Neural progenitor cell (in vitro differentiated cells): ENCODE measurements around the gene P3H3. TPM values are rescaled to one million over a fixed set of nuclear protein-coding genes. Genes with fewer than 3 reads are reported as not detected.

Experiments used
- DNase-seq: peaks from one replicate; pipeline ENCODE4 v3.0.0-alpha.2; 2016; ENCODE audit warnings: low spot score
- H2AFZ ChIP-seq: fragments of 200-600 bp; sonication (generic); replicated peaks from 2 replicates; pipeline ENCODE4 v1.6.1; 2016; ENCODE audit warnings: antibody characterized with exemption
- H3F3A ChIP-seq: fragments of 200-600 bp; sonication (generic); 2 replicates; pipeline ENCODE4 v1.6.1; 2016; ENCODE audit warnings: antibody characterized with exemption, low read depth
- H3K27ac ChIP-seq: fragments of 200-600 bp; sonication (generic); 2 replicates; pipeline ENCODE4 v1.5.1; 2016; ENCODE audit warnings: mild to moderate bottlenecking
- H3K27me3 ChIP-seq: fragments of 200-600 bp; sonication (generic); 2 replicates; pipeline ENCODE4 v1.6.1; 2016; ENCODE audit warnings: mild to moderate bottlenecking, moderate library complexity
- H3K36me3 ChIP-seq: fragments of 200-600 bp; sonication (generic); 2 replicates; pipeline ENCODE4 v1.5.1; 2016
- H3K4me1 ChIP-seq: fragments of 200-600 bp; sonication (generic); 2 replicates; pipeline ENCODE4 v1.6.1; 2016; ENCODE audit warnings: mixed run types
- H3K4me2 ChIP-seq: fragments of 200-600 bp; sonication (generic); 2 replicates; pipeline ENCODE4 v1.6.1; 2016
- H3K4me3 ChIP-seq: fragments of 200-600 bp; sonication (generic); 2 replicates; pipeline ENCODE4 v1.5.1; 2016
- H3K79me2 ChIP-seq: fragments of 200-600 bp; sonication (generic); 2 replicates; pipeline ENCODE4 v1.6.1; 2016; ENCODE audit warnings: low read depth
- H3K9ac ChIP-seq: fragments of 200-600 bp; sonication (generic); 2 replicates; pipeline ENCODE4 v1.6.1; 2016
- H3K9me3 ChIP-seq: fragments of 200-600 bp; sonication (generic); 2 replicates; pipeline ENCODE4 v1.5.1; 2016; ENCODE audit warnings: low read depth
- H4K20me1 ChIP-seq: fragments of 200-600 bp; sonication (generic); 2 replicates; pipeline ENCODE4 v1.6.1; 2016; ENCODE audit warnings: low read depth
- H3K27ac Mint-ChIP-seq: 3 replicates; pipeline ENCODE4 v1.8.0; 2021; ENCODE audit warnings: mixed read lengths
- H3K27me3 Mint-ChIP-seq: 2 replicates; pipeline ENCODE4 v1.8.0; 2022; ENCODE audit warnings: low read depth, mild to moderate bottlenecking, inconsistent platforms, moderate library complexity, mixed read lengths; ENCODE audit not compliant: insufficient read depth
- H3K36me3 Mint-ChIP-seq: 3 replicates; pipeline ENCODE4 v1.8.0; 2021; ENCODE audit warnings: mixed read lengths
- H3K4me1 Mint-ChIP-seq: 3 replicates; pipeline ENCODE4 v1.8.0; 2021; ENCODE audit warnings: mixed read lengths
- H3K4me3 Mint-ChIP-seq: 3 replicates; pipeline ENCODE4 v1.8.0; 2021; ENCODE audit warnings: mild to moderate bottlenecking, moderate library complexity, mixed read lengths
- H3K9me3 Mint-ChIP-seq: 3 replicates; pipeline ENCODE4 v1.8.0; 2020; ENCODE audit warnings: mixed read lengths
- EZH2 ChIP-seq: fragments of 200-600 bp; sonication (generic); IDR thresholded peaks from 2 replicates; pipeline ENCODE4 v1.6.1; 2017; ENCODE audit warnings: antibody characterized with exemption, mild to moderate bottlenecking, moderate library complexity
- EZH2phosphoT487 ChIP-seq: fragments of 200-600 bp; sonication (generic); IDR thresholded peaks from 2 replicates; pipeline ENCODE4 v1.6.1; 2017; ENCODE audit warnings: antibody characterized with exemption
- total RNA-seq: library from RNA; depleted of rRNA; stranded (reverse); fragments of >200 nt; gene quantifications from 2 replicates; pipeline ENCODE4 v1.2.3, GENCODE V29; 2015; ENCODE audit warnings: low replicate concordance
- TF ChIP-seq, protein P1 (sequence below): fragments of 200-600 bp; sonication (generic); IDR thresholded peaks from 2 replicates; pipeline ENCODE4 v1.5.1; 2017; ENCODE audit warnings: antibody characterized with exemption, mild to moderate bottlenecking

Gene P3H3
- total RNA-seq, 1 donor from 2014 or later: 14.1 TPM

DNA sequence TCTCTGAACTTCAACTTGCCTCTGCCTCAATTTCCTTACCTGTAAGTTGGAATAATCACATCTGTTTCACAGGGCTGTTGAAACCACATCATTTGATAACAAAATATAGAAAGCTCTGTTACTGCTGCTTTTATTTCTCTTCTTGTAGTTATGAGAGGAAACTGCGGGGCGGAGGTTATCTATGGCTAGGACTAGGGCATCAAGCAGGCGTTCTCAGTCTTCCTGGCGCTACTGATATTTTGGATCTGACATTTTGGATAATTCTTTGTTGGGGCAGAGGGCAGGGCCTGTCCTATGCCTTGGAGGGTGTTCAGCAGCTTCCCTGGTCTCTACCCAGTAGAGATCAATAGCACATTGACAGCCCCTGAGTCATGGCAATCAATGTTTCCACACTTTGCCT is 3.9 kb downstream of the P3H3 start:
- H4K20me1 ChIP-seq: peaks cover 49% of the 10 kb centered on the region

DNA sequence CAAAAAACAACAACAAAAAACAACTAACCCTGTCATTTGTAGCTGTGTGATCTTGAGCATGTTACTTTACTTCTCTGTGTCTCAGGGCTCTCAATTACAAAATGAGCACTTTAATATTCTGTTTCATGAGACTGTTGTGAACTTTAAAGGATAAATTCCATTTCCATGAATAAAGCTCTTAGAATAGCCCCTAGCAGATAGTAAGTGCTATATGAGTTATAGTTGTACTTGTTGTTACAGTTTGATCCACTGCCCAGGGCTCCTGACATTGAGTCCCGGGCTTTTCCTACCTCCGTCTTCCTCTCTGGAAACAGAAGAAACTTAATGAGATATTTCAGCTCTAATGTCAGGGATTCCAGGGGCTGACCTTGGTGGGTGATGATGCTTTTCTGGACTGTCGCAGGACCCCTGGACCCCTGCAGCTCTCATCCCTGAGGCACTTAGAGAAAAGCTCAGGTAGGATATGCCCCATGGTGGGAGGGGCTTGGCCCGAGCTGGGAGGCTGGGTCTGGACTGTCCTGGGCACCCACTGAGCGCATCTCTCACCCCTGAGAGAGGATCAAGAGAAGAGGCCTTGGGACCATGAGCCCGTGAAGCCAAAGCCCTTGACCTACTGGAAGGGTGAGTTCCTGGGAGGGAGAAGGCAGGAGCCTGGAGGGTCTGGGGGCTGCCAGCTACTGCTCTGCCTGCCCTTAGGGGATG is 5.1 kb downstream of the P3H3 start:
- H3K9me3 ChIP-seq: no peaks in the 10 kb centered on the region
- no peaks in the 10 kb centered on the region for H3K27me3 ChIP-seq
- H3K4me1 ChIP-seq: peaks cover 4% of the 10 kb centered on the region
- no peak overlapping the region for H3K27ac ChIP-seq
- Mint-ChIP-seq H3K4me3 (no peak overlapping the region), H3K36me3 (peaks cover 33% of the 10 kb centered on the region), H3K27ac (no peak overlapping the region), H3K9me3 (no peaks in the 10 kb centered on the region), H3K4me1 (peaks cover 17% of the 10 kb centered on the region), H3K27me3 (peaks cover 4% of the 10 kb centered on the region)
- H4K20me1 ChIP-seq: peaks cover 57% of the 10 kb centered on the region
- H3K36me3 ChIP-seq: peaks cover 6% of the 10 kb centered on the region
- H3K4me2 ChIP-seq: no peak overlapping the region
- no peak overlapping the region for H3K9ac ChIP-seq
- no peak for TF ChIP-seq EZH2phosphoT487
- no peak for TF ChIP-seq EZH2
- TF ChIP-seq, protein P1, sequence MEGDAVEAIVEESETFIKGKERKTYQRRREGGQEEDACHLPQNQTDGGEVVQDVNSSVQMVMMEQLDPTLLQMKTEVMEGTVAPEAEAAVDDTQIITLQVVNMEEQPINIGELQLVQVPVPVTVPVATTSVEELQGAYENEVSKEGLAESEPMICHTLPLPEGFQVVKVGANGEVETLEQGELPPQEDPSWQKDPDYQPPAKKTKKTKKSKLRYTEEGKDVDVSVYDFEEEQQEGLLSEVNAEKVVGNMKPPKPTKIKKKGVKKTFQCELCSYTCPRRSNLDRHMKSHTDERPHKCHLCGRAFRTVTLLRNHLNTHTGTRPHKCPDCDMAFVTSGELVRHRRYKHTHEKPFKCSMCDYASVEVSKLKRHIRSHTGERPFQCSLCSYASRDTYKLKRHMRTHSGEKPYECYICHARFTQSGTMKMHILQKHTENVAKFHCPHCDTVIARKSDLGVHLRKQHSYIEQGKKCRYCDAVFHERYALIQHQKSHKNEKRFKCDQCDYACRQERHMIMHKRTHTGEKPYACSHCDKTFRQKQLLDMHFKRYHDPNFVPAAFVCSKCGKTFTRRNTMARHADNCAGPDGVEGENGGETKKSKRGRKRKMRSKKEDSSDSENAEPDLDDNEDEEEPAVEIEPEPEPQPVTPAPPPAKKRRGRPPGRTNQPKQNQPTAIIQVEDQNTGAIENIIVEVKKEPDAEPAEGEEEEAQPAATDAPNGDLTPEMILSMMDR: no peak
- no peak overlapping the region for H2AFZ ChIP-seq
- peaks cover 33% of the 10 kb centered on the region for H3F3A ChIP-seq
- no peak for DNase-seq
- H3K79me2 ChIP-seq: peaks cover 32% of the 10 kb centered on the region
- no peak overlapping the region for H3K4me3 ChIP-seq

More for the DNA sequence above, 3.9 kb downstream of the P3H3 start:
- Histone ChIP-seq H3K4me3 (no peak overlapping the region), H3K27ac (no peak overlapping the region), H3K79me2 (peaks cover 36% of the 10 kb centered on the region), H3F3A (peaks cover 33% of the 10 kb centered on the region), H3K4me1 (peaks cover 6% of the 10 kb centered on the region), H3K27me3 (no peaks in the 10 kb centered on the region), H3K9ac (no peak overlapping the region), H3K4me2 (no peak overlapping the region), H2AFZ (no peak overlapping the region), H3K36me3 (peaks cover 6% of the 10 kb centered on the region), H3K9me3 (no peaks in the 10 kb centered on the region)
- peaks cover 22% of the 10 kb centered on the region for H3K4me1 Mint-ChIP-seq
- DNase-seq: no peak
- no peaks in the 10 kb centered on the region for H3K9me3 Mint-ChIP-seq
- peak overlapping the region; percentile 27 for H3K4me3 Mint-ChIP-seq
- H3K27me3 Mint-ChIP-seq: peaks cover 7% of the 10 kb centered on the region
- H3K27ac Mint-ChIP-seq: no peak overlapping the region
- H3K36me3 Mint-ChIP-seq: peaks cover 29% of the 10 kb centered on the region
- TF ChIP-seq EZH2phosphoT487 (no peak), EZH2 (no peak)
- TF ChIP-seq, protein P1: no peak

DNA sequence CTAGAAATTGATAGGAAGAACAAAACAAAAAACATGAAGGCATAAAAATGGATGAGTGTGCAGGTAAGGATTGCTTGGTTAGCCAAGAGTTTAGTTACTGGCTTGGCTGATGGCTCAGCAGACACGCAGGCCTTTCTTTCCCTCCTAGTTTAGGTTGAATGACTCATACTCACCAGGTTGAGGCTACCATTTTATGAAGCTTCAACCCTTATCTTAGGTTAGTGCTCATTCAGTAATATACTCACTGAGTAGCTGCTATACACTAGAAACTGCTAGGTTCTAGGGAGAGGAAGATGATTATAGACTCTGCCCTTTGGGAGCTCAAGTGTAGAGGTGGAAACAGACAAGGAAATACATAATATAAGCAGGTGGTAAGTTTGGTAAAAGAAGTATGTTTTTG is 6.0 kb downstream of the P3H3 start:
- H3K27ac Mint-ChIP-seq: no peak overlapping the region
- Histone ChIP-seq H4K20me1 (peaks cover 66% of the 10 kb centered on the region), H3F3A (peaks cover 40% of the 10 kb centered on the region), H3K4me3 (no peak overlapping the region), H3K27ac (no peak overlapping the region), H3K9ac (no peak overlapping the region), H3K9me3 (no peaks in the 10 kb centered on the region), H2AFZ (no peak overlapping the region), H3K4me1 (peaks cover 10% of the 10 kb centered on the region), H3K36me3 (peaks cover 6% of the 10 kb centered on the region), H3K79me2 (peaks cover 23% of the 10 kb centered on the region), H3K4me2 (no peak overlapping the region), H3K27me3 (no peaks in the 10 kb centered on the region)
- TF ChIP-seq, protein P1: no peak
- TF ChIP-seq EZH2: no peak
- no peak for TF ChIP-seq EZH2phosphoT487
- no peak overlapping the region for H3K4me3 Mint-ChIP-seq
- no peaks in the 10 kb centered on the region for H3K9me3 Mint-ChIP-seq
- peaks cover 23% of the 10 kb centered on the region for H3K4me1 Mint-ChIP-seq
- peaks cover 35% of the 10 kb centered on the region for H3K36me3 Mint-ChIP-seq
- H3K27me3 Mint-ChIP-seq: peaks cover 4% of the 10 kb centered on the region
- DNase-seq: no peak
